Left ventricle myocardium inferior (tissue), 1 donor: ENCODE data around the gene MEIS1. TPM values are rescaled to one million over a fixed set of nuclear protein-coding genes. Genes with fewer than 3 reads are reported as not detected.

Experiments used
- DNase-seq: peaks from one replicate; pipeline ENCODE4 v3.0.0-alpha.2; 2020
- H3K27ac ChIP-seq: fragments of 200-600 bp; replicated peaks from 2 replicates; pipeline ENCODE4 v1.8.0; 2021
- H3K27me3 ChIP-seq: fragments of 200-600 bp; 2 replicates; pipeline ENCODE4 v1.8.0; 2021; ENCODE audit warnings: low read depth
- H3K36me3 ChIP-seq: fragments of 200-600 bp; 2 replicates; pipeline ENCODE4 v1.8.0; 2021
- H3K4me1 ChIP-seq: fragments of 200-600 bp; 2 replicates; pipeline ENCODE4 v1.8.0; 2021
- H3K4me3 ChIP-seq: fragments of 200-600 bp; 2 replicates; pipeline ENCODE4 v1.8.0; 2021; ENCODE audit warnings: mild to moderate bottlenecking, moderate library complexity
- H3K9me3 ChIP-seq: fragments of 200-600 bp; replicated peaks from 2 replicates; pipeline ENCODE4 v1.8.0; 2021
- CTCF ChIP-seq: fragments of 200-600 bp; IDR thresholded peaks from 2 replicates; pipeline ENCODE4 v1.8.0; 2021; ENCODE audit warnings: antibody characterized with exemption, mild to moderate bottlenecking, borderline replicate concordance
- intact Hi-C: fragments of 100-400 bp; cut with micrococcal nuclease; formaldehyde crosslinking; loops from one replicate; pipeline ENCODE4 v1.11.0; 2022
- total RNA-seq: library from RNA; stranded (reverse); fragmentation: NEBNext Ultra II Directional; extraction: Animal tissue kit (Norgen Biotek cat#: 25700); gene quantifications from one replicate; pipeline ENCODE4 v1.2.1, GENCODE V29; 2021
- donor health status: DM: no; HTN: yes; CAD: no; lungs with severe emphysema.

Gene MEIS1
- total RNA-seq, 1 donor from 2014 or later, result 38.0 TPM

DNA sequence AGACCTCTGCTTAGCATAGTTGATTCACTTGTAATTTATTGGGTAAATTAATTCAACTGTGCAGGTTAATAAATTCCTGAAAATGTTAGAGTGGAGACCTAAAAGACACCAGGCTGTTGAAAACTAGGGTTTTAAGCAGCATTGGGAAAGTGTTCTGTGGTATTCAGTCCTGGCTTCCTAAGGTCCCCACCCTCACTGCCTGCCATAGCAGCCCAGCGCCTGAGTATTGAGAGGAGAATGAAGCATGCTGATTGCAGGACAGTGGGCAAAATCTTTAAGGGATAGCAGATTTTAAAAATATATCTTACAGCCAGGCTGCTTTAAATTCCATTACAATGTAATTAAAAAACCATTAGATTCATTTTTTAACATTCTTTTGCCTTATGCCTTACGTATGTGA, 20.6 kb downstream of the MEIS1 start:
- TF ChIP-seq CTCF, result no peak
- H3K27ac ChIP-seq, result peak overlapping the region; percentile 60
- DNase-seq, result no peak
- no peak overlapping the region for H3K4me3 ChIP-seq
- H3K4me1 ChIP-seq, result peaks cover 31% of the 10 kb centered on the region
- H3K36me3 ChIP-seq, result peaks cover 3% of the 10 kb centered on the region
- no peaks in the 10 kb centered on the region for H3K9me3 ChIP-seq
- H3K27me3 ChIP-seq, result no peaks in the 10 kb centered on the region
- intact Hi-C loops, result no loop called here

- Histone ChIP-seq H3K9me3 (no peaks in the 10 kb centered on the region), H3K4me1 (peaks cover 35% of the 10 kb centered on the region), H3K27me3 (no peaks in the 10 kb centered on the region), H3K27ac (peak overlapping the region; percentile 60), H3K4me3 (no peak overlapping the region), H3K36me3 (peaks cover 3% of the 10 kb centered on the region)
- DNase-seq, result no peak
- TF ChIP-seq CTCF, result no peak
- intact Hi-C loops, result no loop called here
These were observed 21.5 kb downstream of the MEIS1 start for GRCh38 chr2:66456183-66457041.

- intact Hi-C loops, result no loop called here
- H3K4me1 ChIP-seq, result peaks cover 46% of the 10 kb centered on the region
- no peak overlapping the region for H3K27ac ChIP-seq
- H3K27me3 ChIP-seq, result no peaks in the 10 kb centered on the region
- H3K36me3 ChIP-seq, result peaks cover 3% of the 10 kb centered on the region
- no peak for TF ChIP-seq CTCF
- no peak overlapping the region for H3K4me3 ChIP-seq
- no peaks in the 10 kb centered on the region for H3K9me3 ChIP-seq
- no peak for DNase-seq
These were observed 22.6 kb downstream of the MEIS1 start for GRCh38 chr2:66457545-66457944.

DNA sequence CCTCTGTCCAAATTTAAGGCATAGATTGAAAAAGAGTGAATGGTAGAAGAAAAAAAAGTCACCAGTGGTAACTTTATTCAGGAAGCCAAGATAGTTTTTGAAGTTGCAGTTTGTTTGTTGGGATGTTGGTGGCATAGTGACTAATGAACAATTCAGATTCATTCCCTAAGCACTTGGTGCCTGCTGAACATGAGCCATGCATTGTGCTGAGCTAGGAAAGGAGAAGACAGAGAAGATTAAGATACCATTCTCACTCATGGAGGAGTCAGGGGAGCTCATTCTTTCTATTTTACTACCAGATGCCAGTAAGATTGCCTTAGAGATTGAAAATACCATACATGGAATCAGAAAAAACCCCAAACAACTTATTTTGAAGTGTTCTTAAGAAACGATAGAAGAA, 25.1 kb downstream of the MEIS1 start:
- Histone ChIP-seq H3K9me3 (no peaks in the 10 kb centered on the region), H3K27me3 (no peaks in the 10 kb centered on the region), H3K27ac (no peak overlapping the region), H3K36me3 (peaks cover 14% of the 10 kb centered on the region), H3K4me3 (no peak overlapping the region), H3K4me1 (peaks cover 66% of the 10 kb centered on the region)
- no peak for TF ChIP-seq CTCF
- DNase-seq, result no peak
- intact Hi-C loops, result no loop called here

- DNase-seq, result no peak
- intact Hi-C loops, result no loop called here
- no peak for TF ChIP-seq CTCF
- Histone ChIP-seq H3K27ac (no peak overlapping the region), H3K27me3 (no peaks in the 10 kb centered on the region), H3K4me3 (no peak overlapping the region), H3K9me3 (no peaks in the 10 kb centered on the region), H3K36me3 (peaks cover 16% of the 10 kb centered on the region), H3K4me1 (peaks cover 67% of the 10 kb centered on the region)
These were observed 26.2 kb downstream of the MEIS1 start for GRCh38 chr2:66461001-66461663.
